PFSK-1 (cell line): ENCODE results near the gene PRR7.

Source experiments
- POLR2AphosphoS5 ChIP-seq: IDR thresholded peaks from 2 replicates; pipeline ENCODE4 v1.6.1; 2012; ENCODE audit warnings: low read depth, mild to moderate bottlenecking, control low read depth, low read length, moderate library complexity
- REST ChIP-seq, 2 experiments: IDR thresholded peaks; 2 replicates each; pipeline versions ENCODE4 v1.6.1 to v1.8.0; 2011 to 2012; ENCODE audit warnings: low read depth in 2 of 2, low read length in 2 of 2, control low read depth in 1 of 2, inconsistent platforms in 1 of 2, mild to moderate bottlenecking in 1 of 2, moderate library complexity in 1 of 2; ENCODE audit not compliant: insufficient read depth in 1 of 2

GRCh38 chr5:177479774-177480173 is 33.2 kb downstream of the PRR7 start:
- TF ChIP-seq POLR2AphosphoS5 = no peak
- no peak for TF ChIP-seq REST (IDR thresholded peaks at IDR 0.05; ENCODE audit: insufficient read depth in 1 of 2, low read depth in 2 of 2, low read length in 2 of 2)
